Activated T-cell treated with anti-CD3 and anti-CD28 coated beads, Interleukin-2, amount 50 U/mL, for 1 hour (primary cell): ENCODE data around the gene TNS4.

Experiments used
- DNase-seq: peaks from one replicate; pipeline ENCODE4 v3.0.0-alpha.2; 2020

The TNS4 gene

GRCh38 chr17:40515491-40516041, 14.1 kb upstream of the TNS4 start:
- DNase-seq: no peak

- DNase-seq: no peak
Measured at GRCh38 chr17:40515011-40515410, 13.6 kb upstream of the TNS4 start.

DNA sequence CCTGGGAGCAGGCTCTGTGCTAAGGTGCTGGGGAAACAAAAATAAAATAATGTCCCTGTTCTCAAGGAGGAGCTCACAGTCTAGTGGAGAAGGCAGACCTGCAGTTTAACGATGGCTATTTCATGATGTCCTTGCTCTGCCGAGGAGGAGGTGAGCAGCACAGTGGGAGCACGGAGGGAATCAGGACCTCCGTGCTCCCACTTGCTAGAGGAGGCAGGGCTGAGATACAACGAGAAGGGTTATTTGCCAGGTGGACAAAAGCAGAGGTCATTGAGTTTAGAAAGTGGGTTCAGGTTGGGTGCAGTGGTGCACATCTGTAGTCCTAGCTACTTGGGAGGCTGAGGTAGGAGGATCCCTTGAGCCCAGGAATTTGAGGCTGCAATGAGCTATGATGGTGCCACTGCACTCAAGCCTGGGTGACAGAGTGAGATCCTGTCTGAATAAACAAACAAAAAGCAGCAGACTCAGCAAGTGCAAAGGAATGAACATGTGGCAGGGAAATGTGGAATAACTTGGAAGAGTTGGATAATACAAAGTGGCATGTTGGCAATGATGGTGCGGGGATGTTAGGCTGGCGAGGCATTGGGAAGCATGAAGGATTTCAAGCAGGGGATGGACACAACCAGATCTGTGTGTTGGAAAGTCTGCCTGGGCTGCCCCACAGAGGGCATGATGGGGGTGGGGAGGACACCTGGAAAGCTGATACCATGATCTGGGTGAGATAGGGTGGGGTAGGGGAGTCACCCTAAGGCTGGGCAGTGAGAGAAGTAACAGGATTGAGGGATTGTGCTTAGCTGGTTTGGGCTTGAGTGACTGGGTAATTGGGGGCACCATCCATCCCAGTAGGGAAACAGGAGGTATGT, 12.8 kb upstream of the TNS4 start:
- no peak for DNase-seq

DNA sequence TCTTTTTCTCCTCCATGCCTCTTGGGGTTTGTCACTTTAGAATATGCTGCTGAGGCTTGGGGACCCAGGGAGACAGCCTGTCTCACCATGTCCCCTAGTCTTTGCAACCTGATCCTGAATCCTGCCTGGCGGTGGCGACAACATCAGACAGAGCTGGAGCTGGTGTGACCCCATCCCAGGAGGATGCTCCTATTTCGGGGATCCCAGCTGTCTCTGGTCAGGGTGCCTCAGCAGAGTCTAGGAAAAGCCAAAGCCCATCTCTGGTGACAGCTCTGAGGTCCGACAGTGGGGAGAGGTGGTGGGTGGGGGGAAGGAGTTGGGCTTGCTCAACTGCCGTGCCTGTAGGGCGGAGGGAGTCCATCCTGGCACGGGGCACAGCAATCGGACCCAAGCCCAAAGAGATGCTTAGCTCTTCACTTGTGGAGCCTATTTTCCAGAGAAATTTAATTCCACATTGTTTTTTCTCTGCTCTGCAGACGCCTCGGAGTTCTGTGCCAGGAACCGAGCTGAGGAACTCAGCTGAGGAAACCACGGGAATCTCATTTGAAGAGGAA, 10.3 kb upstream of the TNS4 start:
- no peak for DNase-seq

DNA sequence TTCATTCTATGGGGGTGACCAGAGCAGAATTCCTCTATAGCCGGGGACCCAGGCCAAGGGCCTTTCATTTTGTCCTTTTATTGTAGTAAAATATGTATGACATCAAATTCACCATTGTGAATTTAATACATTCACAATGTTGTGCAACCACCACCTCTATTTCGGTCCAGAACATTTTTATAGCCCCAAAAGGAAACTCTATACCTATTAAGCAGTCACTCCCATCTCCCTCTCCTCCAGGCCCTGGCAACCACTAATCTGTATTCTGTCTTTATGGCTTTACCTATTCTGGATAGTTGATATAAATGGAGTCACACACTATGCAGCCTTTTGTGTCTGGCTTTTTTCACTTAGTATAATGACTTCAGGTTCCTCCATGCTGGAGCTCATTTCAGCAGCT, 9.7 kb upstream of the TNS4 start:
- DNase-seq: no peak

DNA sequence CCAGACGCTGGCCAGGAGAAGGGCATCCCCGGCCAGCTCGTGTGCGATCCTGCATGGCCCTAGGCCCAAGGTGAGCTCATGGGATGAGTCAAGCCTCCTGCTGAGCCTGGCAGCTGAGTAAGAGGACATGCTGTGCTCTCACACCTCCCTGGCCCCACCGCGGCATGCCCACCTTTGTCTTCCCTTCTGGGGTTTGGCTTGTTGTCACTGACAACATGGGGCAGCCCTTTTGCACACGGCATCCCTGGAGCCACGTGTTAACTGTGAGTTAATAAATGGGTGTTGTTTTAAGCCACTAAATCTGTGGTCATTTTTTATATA, 8.9 kb upstream of the TNS4 start:
- DNase-seq: no peak

GRCh38 chr17:40509626-40510327, 8.4 kb upstream of the TNS4 start:
- no peak for DNase-seq

GRCh38 chr17:40506786-40507185, 5.4 kb upstream of the TNS4 start:
- DNase-seq: no peak

DNA sequence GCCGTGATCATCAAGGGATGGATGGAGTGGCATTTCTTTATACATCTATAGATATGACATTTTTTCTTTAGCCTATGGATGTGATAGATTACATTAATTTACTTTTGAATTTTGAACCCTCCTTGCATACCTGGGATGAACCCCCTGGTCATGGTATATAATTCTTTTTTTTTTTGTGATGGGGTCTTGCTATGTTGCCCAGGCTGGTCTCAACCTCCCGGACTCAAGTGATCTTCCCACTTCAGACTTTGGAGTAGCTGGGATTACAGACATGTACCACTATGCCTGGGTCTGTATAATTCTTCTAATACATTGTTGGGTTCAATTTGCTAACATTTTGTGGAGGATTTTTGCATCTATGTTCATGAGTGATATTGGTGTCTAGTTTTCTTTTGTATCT, 1.7 kb upstream of the TNS4 start:
- no peak for DNase-seq

- no peak for DNase-seq
Measured at GRCh38 chr17:40502716-40503115, 1.3 kb upstream of the TNS4 start.

- no peak for DNase-seq
Measured at GRCh38 chr17:40500709-40501108, 714 bp downstream of the TNS4 start.

- no peak for DNase-seq
Measured at GRCh38 chr17:40500190-40500589, 1.2 kb downstream of the TNS4 start.

GRCh38 chr17:40499551-40500189, 1.8 kb downstream of the TNS4 start:
- DNase-seq: no peak

GRCh38 chr17:40498281-40499084, 2.9 kb downstream of the TNS4 start:
- DNase-seq: no peak

DNA sequence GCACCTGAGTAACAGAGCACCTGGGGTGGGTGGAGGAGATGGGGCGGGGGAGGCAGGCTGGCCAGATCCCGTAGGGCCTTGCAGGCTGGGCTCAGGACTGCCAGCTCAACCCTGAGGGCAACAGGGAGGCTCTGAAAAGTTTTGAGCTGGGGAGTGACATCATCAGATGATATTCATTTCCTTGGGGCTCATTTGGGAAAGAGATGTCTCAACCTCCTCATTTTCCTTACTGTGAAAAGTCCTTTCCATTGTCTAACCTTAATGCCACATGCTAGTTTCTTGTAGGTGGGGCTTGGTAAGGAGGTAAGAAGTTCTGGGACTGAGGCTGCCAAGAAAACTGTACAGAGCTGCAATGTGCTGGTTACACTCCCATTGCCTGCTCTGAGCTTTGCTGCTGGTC, 3.7 kb downstream of the TNS4 start:
- DNase-seq: no peak

GRCh38 chr17:40496634-40497420, 4.6 kb downstream of the TNS4 start:
- no peak for DNase-seq

DNA sequence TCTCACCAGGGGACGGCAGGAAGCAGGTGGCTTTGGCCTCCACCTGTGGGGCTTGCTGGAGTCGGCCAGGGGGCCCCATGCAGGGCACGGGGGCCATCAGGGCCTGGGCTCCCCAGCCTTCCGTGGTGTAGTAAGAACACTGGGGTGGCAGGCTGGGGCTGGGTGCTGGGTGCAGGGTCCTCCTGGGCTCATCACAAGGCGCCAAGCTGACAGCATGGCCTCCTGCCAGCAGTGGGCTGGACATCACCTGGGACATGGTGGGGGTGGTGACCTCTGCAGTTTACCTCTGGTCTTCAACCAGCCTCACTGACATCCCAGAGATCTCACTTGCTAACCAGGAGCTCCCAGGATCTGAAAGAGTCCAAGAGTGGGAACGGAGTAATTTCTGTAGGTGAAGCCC, 5.3 kb downstream of the TNS4 start:
- no peak for DNase-seq

GRCh38 chr17:40495140-40495539, 6.3 kb downstream of the TNS4 start:
- no peak for DNase-seq

DNA sequence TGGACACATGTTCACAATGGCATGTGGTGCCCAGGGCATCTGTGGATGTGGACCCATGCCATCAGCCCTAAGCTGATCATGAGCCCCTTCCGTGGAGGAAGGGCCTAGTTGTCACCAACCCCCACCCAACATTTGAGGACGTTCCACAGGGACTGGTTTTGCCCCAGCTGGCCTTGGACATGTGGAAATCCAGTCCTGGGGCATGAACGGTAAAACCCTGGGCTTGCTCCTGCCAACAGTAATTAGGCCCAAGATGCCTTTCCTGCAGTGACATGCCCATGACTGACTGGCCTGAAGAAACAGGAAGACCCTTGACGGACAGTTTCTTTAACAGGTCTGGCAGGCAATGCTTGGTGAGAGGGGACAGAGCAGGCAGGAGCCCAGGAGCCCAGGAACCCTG, 7.7 kb downstream of the TNS4 start:
- DNase-seq: no peak

DNA sequence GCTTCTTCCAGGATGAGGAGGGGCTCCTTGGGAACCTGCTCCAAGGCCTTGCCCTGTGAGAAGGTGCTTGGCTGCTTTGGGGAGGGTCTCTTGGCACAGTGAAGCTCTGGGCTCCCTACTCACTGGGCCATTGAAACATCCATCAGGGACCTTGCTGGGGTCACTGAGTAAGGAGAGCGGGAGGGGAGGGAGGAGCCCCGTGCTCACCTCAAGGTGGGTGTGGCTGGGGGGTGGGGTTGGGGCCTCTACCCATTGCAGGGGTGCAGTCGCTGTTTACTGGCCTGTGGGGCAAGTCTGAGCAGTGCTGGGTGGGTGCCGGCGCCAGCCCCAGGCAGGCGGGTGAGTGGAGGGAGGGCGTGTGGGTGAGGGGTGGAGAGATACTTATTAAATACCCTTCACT, 9.9 kb downstream of the TNS4 start:
- DNase-seq: no peak

- no peak for DNase-seq
Measured at GRCh38 chr17:40490982-40491381, 10.4 kb downstream of the TNS4 start.
